Choroid plexus epithelial cell (primary cell): ENCODE data around the gene RWDD1.

Experiments used
- DNase-seq: peaks from one replicate; pipeline ENCODE4 v3.0.0-alpha.2; 2010; ENCODE audit warnings: low read depth
- H3K4me3 ChIP-seq: 2 replicates; pipeline ENCODE4 v1.5.1; 2011; ENCODE audit warnings: low read depth, mild to moderate bottlenecking, control low read depth, low read length, moderate library complexity
- CTCF ChIP-seq: conservative IDR thresholded peaks from 2 replicates; pipeline ENCODE4 v1.5.1; 2011; ENCODE audit warnings: low read depth, mild to moderate bottlenecking, control low read depth, inconsistent platforms, low read length, moderate library complexity

Gene RWDD1

GRCh38 chr6:116577486-116577885 lies 6.2 kb downstream of the RWDD1 start:
- H3K4me3 ChIP-seq = no peak overlapping the region
- DNase-seq = no peak
- no peak for TF ChIP-seq CTCF

DNA sequence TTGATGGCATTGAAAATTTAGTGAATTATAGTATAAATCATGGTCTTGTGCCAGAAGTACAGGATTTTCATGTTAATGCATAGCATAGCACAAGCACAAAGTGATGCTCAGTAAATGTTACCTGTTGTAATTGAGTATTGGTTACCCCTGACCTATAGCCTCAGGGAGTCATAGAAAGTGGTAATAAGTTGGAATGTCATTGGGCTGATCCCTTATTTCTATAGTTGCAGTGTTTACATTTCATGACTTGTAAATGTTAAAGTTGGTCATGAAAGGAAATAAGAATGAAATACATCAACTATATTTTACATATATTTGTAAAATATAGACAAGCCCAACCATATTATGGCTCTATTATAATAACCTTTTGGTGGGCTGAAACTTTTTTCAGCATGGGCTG lies 7.0 kb downstream of the RWDD1 start:
- no peak for TF ChIP-seq CTCF
- DNase-seq = no peak
- no peak overlapping the region for H3K4me3 ChIP-seq

GRCh38 chr6:116579143-116579542 lies 7.8 kb downstream of the RWDD1 start:
- TF ChIP-seq CTCF = no peak
- H3K4me3 ChIP-seq = no peak overlapping the region
- no peak for DNase-seq

GRCh38 chr6:116580198-116580597 lies 8.9 kb downstream of the RWDD1 start:
- peak; percentile 82 for DNase-seq
- no peak overlapping the region for H3K4me3 ChIP-seq
- no peak for TF ChIP-seq CTCF

DNA sequence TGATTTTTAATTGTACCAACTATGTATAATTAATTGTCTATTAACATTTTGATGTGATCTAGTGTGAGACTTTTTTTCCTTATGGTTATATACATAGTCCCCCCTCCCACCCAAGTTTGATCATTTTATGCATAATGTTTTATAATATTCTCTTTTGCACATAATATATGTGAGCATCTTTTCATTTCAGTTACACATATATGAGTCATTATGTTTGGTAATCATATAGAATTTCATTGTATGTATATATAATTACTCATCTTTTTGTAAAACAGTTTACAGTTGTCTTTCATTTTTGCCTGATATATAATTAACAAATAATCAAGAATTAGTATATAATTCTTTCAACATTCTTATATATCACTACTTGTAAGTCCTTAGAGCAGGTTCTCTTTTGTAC lies 15.0 kb downstream of the RWDD1 start:
- DNase-seq = no peak
- H3K4me3 ChIP-seq = no peak overlapping the region
- no peak for TF ChIP-seq CTCF

- no peak for TF ChIP-seq CTCF
- no peak for DNase-seq
- H3K4me3 ChIP-seq = no peak overlapping the region
Measured at GRCh38 chr6:116586738-116587137, 15.4 kb downstream of the RWDD1 start.

DNA sequence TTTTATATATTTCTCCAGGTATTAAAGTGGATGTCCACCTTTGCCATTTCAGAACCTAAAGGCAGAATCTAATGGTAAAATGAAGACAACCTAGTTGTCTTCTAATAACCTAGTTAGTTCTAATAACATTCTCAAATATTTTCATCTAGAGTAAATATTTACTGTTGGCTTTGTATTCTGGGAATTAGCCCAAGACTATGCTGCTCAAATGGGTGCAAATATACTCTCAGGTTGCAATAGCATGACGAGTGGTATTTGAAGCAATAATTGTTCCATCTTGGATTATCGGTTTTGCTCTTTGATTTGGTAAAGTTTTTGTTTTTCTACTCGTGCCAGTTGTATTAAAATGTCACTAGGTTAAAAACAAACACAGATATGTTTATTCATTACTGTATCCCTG lies 23.9 kb downstream of the RWDD1 start:
- no peak for TF ChIP-seq CTCF
- H3K4me3 ChIP-seq = no peak overlapping the region
- DNase-seq = no peak
